ENCODE results near the gene PROM2. TPM values are rescaled to one million over a fixed set of nuclear protein-coding genes. Genes with fewer than 3 reads are reported as not detected.

The PROM2 gene
- polyA plus RNA-seq, 1 donor (not counting 4 experiments of a cell fraction or from before 2014, with no cell fraction given) = 11.4 TPM

GRCh38 chr2:95281071-95281470, 6.8 kb downstream of the PROM2 start:
- H3K4me3 ChIP-seq (ENCODE audit: control insufficient read depth in 2 of 3, extremely low read depth in 1 of 3, insufficient read depth in 2 of 3, low read depth in 1 of 3, low read length in 3 of 3) = no peak overlapping the region
- H3K36me3 ChIP-seq (ENCODE audit: control insufficient read depth in 2 of 2, extremely low read depth in 1 of 2, insufficient read depth in 2 of 2, low read length in 2 of 2) = peaks cover 9 to 40% of the 10 kb centered on the region in 2 experiments
- no peak overlapping the region for H3K4me2 ChIP-seq (ENCODE audit: control insufficient read depth, extremely low read depth, insufficient read depth, low read depth, low read length)
- no peaks in the 10 kb centered on the region for H3K27me3 ChIP-seq (ENCODE audit: control insufficient read depth, extremely low read depth, insufficient read depth, low read length)
- dilution Hi-C loops (cut with MboI; ENCODE audit: extremely low pct_ligation_motif_present, low sequenced_read_pairs) = no loop called here
- H4K20me1 ChIP-seq (ENCODE audit: control insufficient read depth, extremely low read depth, insufficient read depth, low read length) = no peaks in the 10 kb centered on the region
- FAIRE-seq = no peak
- H3K27ac ChIP-seq (ENCODE audit: control insufficient read depth, insufficient read depth, low read length) = no peak overlapping the region
- no peak overlapping the region for H3K9ac ChIP-seq (ENCODE audit: control insufficient read depth, extremely low read depth, insufficient read depth, low read length)
- H3K79me2 ChIP-seq (ENCODE audit: control insufficient read depth, insufficient read depth, low read length) = peaks cover 5% of the 10 kb centered on the region
- H3K9me1 ChIP-seq (ENCODE audit: control insufficient read depth, extremely low read depth, insufficient read depth, low read length) = no peaks in the 10 kb centered on the region
- H3K9me3 ChIP-seq (ENCODE audit: control insufficient read depth, low read depth, low read length) = no peaks in the 10 kb centered on the region
- no peak for DNase-seq (ENCODE audit: low read depth, low spot score)
- TF ChIP-seq EZH2 (IDR thresholded peaks at IDR 0.05; ENCODE audit: low read length) = no peak
- TF ChIP-seq, protein P1, sequence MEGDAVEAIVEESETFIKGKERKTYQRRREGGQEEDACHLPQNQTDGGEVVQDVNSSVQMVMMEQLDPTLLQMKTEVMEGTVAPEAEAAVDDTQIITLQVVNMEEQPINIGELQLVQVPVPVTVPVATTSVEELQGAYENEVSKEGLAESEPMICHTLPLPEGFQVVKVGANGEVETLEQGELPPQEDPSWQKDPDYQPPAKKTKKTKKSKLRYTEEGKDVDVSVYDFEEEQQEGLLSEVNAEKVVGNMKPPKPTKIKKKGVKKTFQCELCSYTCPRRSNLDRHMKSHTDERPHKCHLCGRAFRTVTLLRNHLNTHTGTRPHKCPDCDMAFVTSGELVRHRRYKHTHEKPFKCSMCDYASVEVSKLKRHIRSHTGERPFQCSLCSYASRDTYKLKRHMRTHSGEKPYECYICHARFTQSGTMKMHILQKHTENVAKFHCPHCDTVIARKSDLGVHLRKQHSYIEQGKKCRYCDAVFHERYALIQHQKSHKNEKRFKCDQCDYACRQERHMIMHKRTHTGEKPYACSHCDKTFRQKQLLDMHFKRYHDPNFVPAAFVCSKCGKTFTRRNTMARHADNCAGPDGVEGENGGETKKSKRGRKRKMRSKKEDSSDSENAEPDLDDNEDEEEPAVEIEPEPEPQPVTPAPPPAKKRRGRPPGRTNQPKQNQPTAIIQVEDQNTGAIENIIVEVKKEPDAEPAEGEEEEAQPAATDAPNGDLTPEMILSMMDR (optimal IDR thresholded peaks at IDR 0.05 in 1 of 3, IDR thresholded peaks at IDR 0.05 in 1 of 3, conservative IDR thresholded peaks at IDR 0.05 in 1 of 3; ENCODE audit: extremely low read depth in 1 of 3, insufficient read depth in 2 of 3, low read length in 3 of 3) = no peak
- H2AFZ ChIP-seq (ENCODE audit: control insufficient read depth, low read length) = no peak overlapping the region
- peaks cover 24% of the 10 kb centered on the region for H3K4me1 ChIP-seq (ENCODE audit: control insufficient read depth, extremely low read depth, insufficient read depth, low read length)

GRCh38 chr2:95281786-95282185, 7.5 kb downstream of the PROM2 start:
- H3K4me1 ChIP-seq (ENCODE audit: control insufficient read depth, extremely low read depth, insufficient read depth, low read length) = peaks cover 20% of the 10 kb centered on the region
- no peak overlapping the region for H3K27ac ChIP-seq (ENCODE audit: control insufficient read depth, insufficient read depth, low read length)
- no peak overlapping the region for H2AFZ ChIP-seq (ENCODE audit: control insufficient read depth, low read length)
- H3K27me3 ChIP-seq (ENCODE audit: control insufficient read depth, extremely low read depth, insufficient read depth, low read length) = no peaks in the 10 kb centered on the region
- dilution Hi-C loops (cut with MboI; ENCODE audit: extremely low pct_ligation_motif_present, low sequenced_read_pairs) = no loop called here
- no peak overlapping the region for H3K4me2 ChIP-seq (ENCODE audit: control insufficient read depth, extremely low read depth, insufficient read depth, low read depth, low read length)
- no peaks in the 10 kb centered on the region for H3K9me3 ChIP-seq (ENCODE audit: control insufficient read depth, low read depth, low read length)
- no peak overlapping the region for H3K4me3 ChIP-seq (ENCODE audit: control insufficient read depth in 2 of 3, extremely low read depth in 1 of 3, insufficient read depth in 2 of 3, low read depth in 1 of 3, low read length in 3 of 3)
- no peaks in the 10 kb centered on the region for H3K9me1 ChIP-seq (ENCODE audit: control insufficient read depth, extremely low read depth, insufficient read depth, low read length)
- H3K9ac ChIP-seq (ENCODE audit: control insufficient read depth, extremely low read depth, insufficient read depth, low read length) = no peak overlapping the region
- FAIRE-seq = no peak
- TF ChIP-seq, protein P1 (optimal IDR thresholded peaks at IDR 0.05 in 1 of 3, IDR thresholded peaks at IDR 0.05 in 1 of 3, conservative IDR thresholded peaks at IDR 0.05 in 1 of 3; ENCODE audit: extremely low read depth in 1 of 3, insufficient read depth in 2 of 3, low read length in 3 of 3) = no peak
- TF ChIP-seq EZH2 (IDR thresholded peaks at IDR 0.05; ENCODE audit: low read length) = no peak
- no peaks in the 10 kb centered on the region for H3K79me2 ChIP-seq (ENCODE audit: control insufficient read depth, insufficient read depth, low read length)
- H3K36me3 ChIP-seq (ENCODE audit: control insufficient read depth in 2 of 2, extremely low read depth in 1 of 2, insufficient read depth in 2 of 2, low read length in 2 of 2) = peaks cover 10 to 43% of the 10 kb centered on the region in 2 experiments
- no peak for DNase-seq (ENCODE audit: low read depth, low spot score)
- no peaks in the 10 kb centered on the region for H4K20me1 ChIP-seq (ENCODE audit: control insufficient read depth, extremely low read depth, insufficient read depth, low read length)

Data from keratinocyte (primary cell).